HEK293T (cell line): Measurements from ENCODE around the gene ARL15.

ENCODE experiments used
- CTCF ChIA-PET: fragments of 350-600 bp; formaldehyde crosslinking; extraction: SDS; loops from one replicate; lab custom pipeline; 2021; ENCODE audit warnings: antibody characterized with exemption, inconsistent platforms; lab: Yijun Ruan, JAX
- POLR2A ChIA-PET: fragments of 350-600 bp; formaldehyde crosslinking; extraction: SDS; loops from one replicate; lab custom pipeline; 2020; ENCODE audit warnings: antibody characterized with exemption, inconsistent platforms; lab: Yijun Ruan, JAX
- DNase-seq: peaks from one replicate; pipeline ENCODE4 v3.0.0; 2012; ENCODE audit warnings: mixed read lengths; ENCODE audit errors: extremely low spot score
- ARNT ChIP-seq: fragments of 450-650 bp; IDR thresholded peaks from 2 replicates; pipeline ENCODE4 v1.6.1; 2017; ENCODE audit warnings: mild to moderate bottlenecking
- BHLHE40 ChIP-seq: fragments of 450-650 bp; IDR thresholded peaks from 2 replicates; pipeline ENCODE4 v1.6.1; 2016; ENCODE audit warnings: mild to moderate bottlenecking, moderate library complexity, borderline replicate concordance
- CTBP1 ChIP-seq: fragments of 450-650 bp; IDR thresholded peaks from 2 replicates; pipeline ENCODE4 v1.6.1; 2016; ENCODE audit warnings: borderline replicate concordance
- ELF4 ChIP-seq: fragments of 450-650 bp; IDR thresholded peaks from 2 replicates; pipeline ENCODE4 v1.6.1; 2017; ENCODE audit warnings: antibody characterized with exemption
- FOXA1 ChIP-seq: fragments of 450-650 bp; IDR thresholded peaks from 2 replicates; pipeline ENCODE4 v1.6.1; 2016; ENCODE audit warnings: mild to moderate bottlenecking
- FOXK2 ChIP-seq: fragments of 450-650 bp; IDR thresholded peaks from 2 replicates; pipeline ENCODE4 v1.6.1; 2016; ENCODE audit warnings: mild to moderate bottlenecking
- FOXM1 ChIP-seq: fragments of 450-650 bp; IDR thresholded peaks from 2 replicates; pipeline ENCODE4 v1.6.1; 2017; ENCODE audit warnings: mild to moderate bottlenecking, borderline replicate concordance
- HDGF ChIP-seq: fragments of 450-650 bp; IDR thresholded peaks from 2 replicates; pipeline ENCODE4 v1.6.1; 2017; ENCODE audit warnings: antibody characterized with exemption, borderline replicate concordance
- L3MBTL2 ChIP-seq: fragments of 450-650 bp; conservative IDR thresholded peaks from 2 replicates; pipeline ENCODE4 v1.6.1; 2016; ENCODE audit warnings: mild to moderate bottlenecking
- LEF1 ChIP-seq: fragments of 450-650 bp; IDR thresholded peaks from 2 replicates; pipeline ENCODE4 v1.6.1; 2017; ENCODE audit warnings: mild to moderate bottlenecking, borderline replicate concordance
- NFRKB ChIP-seq: fragments of 450-650 bp; IDR thresholded peaks from 2 replicates; pipeline ENCODE4 v1.6.1; 2016; ENCODE audit warnings: mild to moderate bottlenecking, moderate library complexity
- PKNOX1 ChIP-seq: fragments of 450-650 bp; IDR thresholded peaks from 2 replicates; pipeline ENCODE4 v1.6.1; 2016
- SP1 ChIP-seq: fragments of 450-650 bp; IDR thresholded peaks from 2 replicates; pipeline ENCODE4 v1.6.1; 2017
- SUZ12 ChIP-seq: fragments of 450-650 bp; IDR thresholded peaks from 2 replicates; pipeline ENCODE4 v1.6.1; 2016; ENCODE audit warnings: mild to moderate bottlenecking
- TARDBP ChIP-seq: fragments of 450-650 bp; IDR thresholded peaks from 2 replicates; pipeline ENCODE4 v1.6.1; 2016
- ZNF384 ChIP-seq: fragments of 450-650 bp; IDR thresholded peaks from 2 replicates; pipeline ENCODE4 v1.6.1; 2016

Gene ARL15

GRCh38 chr5:53971131-53971530 is 339.2 kb downstream of the ARL15 start:
- ChIA-PET CTCF (no interaction called here), POLR2A (no interaction called here)
- no peak for DNase-seq
- TF ChIP-seq ARNT (no peak), SP1 (no peak), BHLHE40 (no peak), LEF1 (no peak), NFRKB (no peak), SUZ12 (no peak), ZNF384 (no peak), L3MBTL2 (no peak)

DNA sequence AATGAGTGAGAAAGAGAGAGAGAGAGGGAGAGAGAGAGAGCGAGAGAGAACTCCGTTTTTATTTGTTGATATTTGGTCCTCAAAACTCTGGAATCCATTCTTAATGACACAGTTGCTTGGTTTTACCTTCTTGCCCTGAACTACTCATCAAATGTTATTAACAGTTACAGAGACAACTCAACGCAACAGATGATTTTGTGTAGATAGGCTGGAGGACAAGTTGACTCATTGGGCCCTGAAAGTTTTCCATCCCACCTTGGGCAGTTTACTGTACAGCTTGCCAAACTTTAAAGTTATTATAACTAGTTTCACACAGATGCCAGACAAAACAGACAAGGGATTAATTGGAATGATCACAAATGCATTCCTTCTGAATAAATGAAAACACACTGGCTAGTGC is 339.9 kb downstream of the ARL15 start:
- DNase-seq: no peak
- POLR2A ChIA-PET: no interaction called here
- CTCF ChIA-PET: no interaction called here
- TF ChIP-seq FOXA1: no peak
- TF ChIP-seq FOXM1: no peak
- no peak for TF ChIP-seq BHLHE40
- TF ChIP-seq LEF1: no peak
- no peak for TF ChIP-seq CTBP1
- TF ChIP-seq SP1: no peak
- TF ChIP-seq NFRKB: no peak
- no peak for TF ChIP-seq ARNT
- no peak for TF ChIP-seq SUZ12
- no peak for TF ChIP-seq ZNF384
- no peak for TF ChIP-seq HDGF
- no peak for TF ChIP-seq L3MBTL2
- no peak for TF ChIP-seq PKNOX1
- TF ChIP-seq ELF4: no peak

DNA sequence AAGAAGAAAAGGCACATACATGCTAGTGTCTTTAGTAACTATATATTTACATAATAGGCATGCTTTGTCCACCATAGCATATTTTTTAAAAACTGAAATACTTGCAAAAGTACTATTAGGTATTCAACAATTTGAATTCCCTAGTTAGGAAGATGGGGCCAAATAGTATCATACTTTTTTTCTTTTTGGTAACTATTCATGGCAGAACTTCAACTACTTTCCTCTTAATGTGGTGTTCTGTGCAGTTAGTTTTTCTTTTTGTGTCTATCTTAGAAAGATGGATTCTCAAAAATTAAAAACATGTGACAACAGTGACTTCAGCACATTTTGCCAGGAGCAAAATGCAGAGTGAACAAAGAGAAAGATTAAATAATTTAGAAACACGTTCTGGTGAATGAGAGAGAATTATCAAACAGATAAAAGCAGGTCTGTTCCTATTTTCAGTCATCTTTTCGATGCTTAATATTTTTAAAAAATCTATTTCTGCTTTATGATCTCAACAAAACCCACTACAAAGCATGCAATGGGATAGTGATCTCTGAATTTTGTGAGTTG is 341.1 kb downstream of the ARL15 start:
- CTCF ChIA-PET: no interaction called here
- DNase-seq: no peak
- POLR2A ChIA-PET: no interaction called here
- TF ChIP-seq ARNT (no peak), BHLHE40 (no peak), NFRKB (no peak)

DNA sequence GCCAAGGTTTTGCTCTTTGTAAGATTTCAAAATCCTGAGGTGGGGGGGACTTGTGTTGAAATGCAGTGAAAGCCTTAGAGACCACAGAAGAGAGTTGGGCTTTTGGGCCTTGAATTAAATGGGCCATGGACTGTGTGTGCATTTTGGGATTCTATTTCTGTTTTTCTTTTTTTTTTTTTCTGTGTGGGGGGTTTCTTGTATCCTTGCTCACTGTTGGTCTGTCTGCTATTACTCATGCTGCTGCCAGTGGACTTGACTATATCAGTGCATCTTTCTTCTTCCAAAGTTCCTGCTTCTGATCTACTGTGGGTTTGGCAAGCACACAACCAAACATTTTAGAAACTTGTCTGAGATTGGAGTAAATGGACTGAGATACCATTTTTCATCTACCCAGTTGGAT is 344.9 kb downstream of the ARL15 start:
- ChIA-PET POLR2A (no interaction called here), CTCF (interaction anchor here (0.6 kb wide), 1 partner anchor 31 kb away, joined by 4 read pairs; no protein-coding TSS in a partner anchor)
- DNase-seq: no peak
- TF ChIP-seq ZNF384: no peak
- TF ChIP-seq ARNT: no peak
- no peak for TF ChIP-seq FOXA1
- no peak for TF ChIP-seq TARDBP
- no peak for TF ChIP-seq FOXK2

DNA sequence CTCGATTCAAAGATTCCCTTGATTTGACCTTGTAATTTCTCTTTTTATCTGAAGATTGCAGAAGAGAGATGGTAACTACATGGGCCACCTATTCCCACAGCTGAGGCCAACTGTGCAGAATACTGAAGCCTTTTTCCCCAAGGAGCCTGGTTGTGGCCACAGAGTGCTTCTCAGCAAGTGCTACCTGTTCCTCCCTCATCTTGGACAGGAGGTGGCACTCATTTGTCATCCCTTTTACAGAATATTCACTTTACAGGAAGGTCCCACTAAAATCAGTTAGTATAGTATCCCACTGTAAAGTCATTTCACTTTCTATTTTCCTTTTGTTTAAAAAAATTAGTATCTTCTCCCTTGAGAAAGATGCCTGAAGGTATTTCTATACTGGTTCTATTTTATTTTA is 346.4 kb downstream of the ARL15 start:
- ChIA-PET POLR2A (no interaction called here), CTCF (no interaction called here)
- TF ChIP-seq TARDBP: no peak
- no peak for TF ChIP-seq FOXA1
- TF ChIP-seq FOXK2: no peak
- TF ChIP-seq SUZ12: no peak
- DNase-seq: no peak

DNA sequence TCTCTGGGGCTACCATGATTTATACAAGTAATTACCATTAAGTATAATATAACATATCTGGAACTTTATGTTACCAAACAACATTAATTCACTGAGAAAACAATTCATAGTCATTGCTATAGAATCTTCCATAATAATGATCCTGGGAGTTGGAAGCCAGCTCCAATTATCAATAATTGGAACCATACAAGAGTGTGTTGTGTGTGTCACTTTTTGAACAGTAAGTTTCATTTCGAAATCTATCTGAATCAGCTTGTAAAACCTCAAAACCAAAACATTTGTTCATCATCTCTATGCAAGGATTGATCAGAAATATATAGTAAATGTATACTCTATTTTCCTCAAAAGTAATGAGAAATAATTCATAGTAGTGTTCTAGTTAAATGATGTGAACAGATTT is 348.1 kb downstream of the ARL15 start:
- POLR2A ChIA-PET: no interaction called here

GRCh38 chr5:53956632-53957031 is 353.7 kb downstream of the ARL15 start:
- POLR2A ChIA-PET: no interaction called here
- TF ChIP-seq HDGF (no peak), ELF4 (no peak), ARNT (no peak), LEF1 (no peak)
- DNase-seq: no peak
- CTCF ChIA-PET: no interaction called here

More for the DNA sequence above, 348.1 kb downstream of the ARL15 start:
- CTCF ChIA-PET: no interaction called here
- no peak for DNase-seq
- TF ChIP-seq ELF4: no peak
- TF ChIP-seq CTBP1: no peak
- TF ChIP-seq SP1: no peak
- no peak for TF ChIP-seq ZNF384
- TF ChIP-seq TARDBP: no peak
- TF ChIP-seq FOXM1: no peak
- no peak for TF ChIP-seq FOXA1
- no peak for TF ChIP-seq NFRKB
- no peak for TF ChIP-seq ARNT

DNA sequence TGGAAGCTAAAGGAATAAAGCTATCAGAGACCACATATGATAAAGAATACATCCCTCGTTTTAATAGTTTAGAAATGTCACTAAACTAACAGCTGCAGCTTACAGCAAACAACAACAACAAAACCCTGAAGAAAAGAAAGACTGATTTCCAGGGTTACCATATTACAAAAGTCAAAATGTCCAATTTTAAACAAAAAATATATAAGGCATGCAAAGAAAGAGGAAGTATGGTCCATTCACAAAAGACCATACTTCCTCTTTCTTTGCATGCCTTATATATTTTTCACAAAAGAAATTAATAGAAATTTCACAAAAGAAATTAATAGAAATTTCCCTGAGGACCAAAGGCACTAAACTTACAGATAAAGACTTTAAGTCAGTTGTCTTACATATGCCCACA is 354.2 kb downstream of the ARL15 start:
- DNase-seq: no peak
- POLR2A ChIA-PET: no interaction called here
- TF ChIP-seq SUZ12: no peak
- no peak for TF ChIP-seq PKNOX1
- TF ChIP-seq CTBP1: no peak
- TF ChIP-seq BHLHE40: no peak
- no peak for TF ChIP-seq TARDBP
- no peak for TF ChIP-seq HDGF
- no peak for TF ChIP-seq ARNT
- TF ChIP-seq NFRKB: no peak
- no peak for TF ChIP-seq FOXA1
- no peak for TF ChIP-seq ELF4
- TF ChIP-seq FOXM1: no peak
- CTCF ChIA-PET: no interaction called here
